ENCODE measurements around the gene PHF2. TPM values are rescaled to one million over a fixed set of nuclear protein-coding genes. Genes with fewer than 3 reads are reported as not detected.

Gene PHF2
- total and polyA plus RNA-seq, 2 of the 4 experiments (the other 2 are of a cell fraction) = 5.9 to 9.5 TPM

DNA sequence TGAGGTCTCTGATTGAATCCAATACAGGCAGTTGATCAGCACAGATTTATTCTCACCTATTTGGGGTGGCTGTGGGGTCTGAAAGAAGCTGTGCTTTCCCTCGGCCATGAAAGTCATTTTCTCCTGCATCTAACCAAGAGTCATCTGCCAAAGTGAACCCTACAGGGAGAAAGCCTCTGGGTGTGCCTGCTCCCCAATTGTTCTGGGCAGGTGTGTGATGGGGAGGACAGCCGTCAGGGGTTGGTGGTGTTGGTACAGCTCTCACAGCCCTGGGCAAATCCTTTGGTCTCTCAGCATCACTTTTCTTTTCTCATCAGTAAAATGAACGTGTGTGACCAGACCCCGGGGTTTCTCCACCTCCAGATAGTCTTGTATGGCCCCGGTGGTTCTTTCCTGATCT, 2.5 kb downstream of the PHF2 start:
- no peak overlapping the region for H2AFZ ChIP-seq (replicated peaks; ENCODE audit: low read length, poor library complexity)
- H3K9me3 ChIP-seq (ENCODE audit: control insufficient read depth, insufficient read depth, low read length) = no peaks in the 10 kb centered on the region
- no peak overlapping the region for H3K9ac ChIP-seq (ENCODE audit: low read depth, low read length)
- no peak overlapping the region for H4K91ac ChIP-seq (ENCODE audit: insufficient read depth, low read depth, low read length)
- ATAC-seq (ENCODE audit: low read depth) (no peak), DNase-seq (no peak)
- H3K56ac ChIP-seq (ENCODE audit: extremely low read depth, insufficient read depth, low read length) = no peak overlapping the region
- no peak overlapping the region for H2BK120ac ChIP-seq (ENCODE audit: low read depth, low read length)
- H3K36me3 ChIP-seq (ENCODE audit: control insufficient read depth, insufficient read depth, low read length) = no peaks in the 10 kb centered on the region
- peak overlapping the region; percentile 19 for H2AK9ac ChIP-seq (replicated peaks; ENCODE audit: low read depth, low read length, poor library complexity)
- CTCF ChIA-PET = no interaction called here
- H3K18ac ChIP-seq (ENCODE audit: low read depth, low read length) = no peak overlapping the region
- H3K4me2 ChIP-seq (ENCODE audit: low read depth, low read length) = no peak overlapping the region
- in situ Hi-C loops (cut with MboI; ENCODE audit: low sequenced_read_pairs) = no loop called here
- H3K4me3 ChIP-seq (ENCODE audit: insufficient read depth, low read depth, low read length) = no peak overlapping the region
- H2AK5ac ChIP-seq (ENCODE audit: low read depth, low read length) = no peak overlapping the region
- H2BK20ac ChIP-seq (ENCODE audit: low read depth, low read length) = no peak overlapping the region
- intact Hi-C loops (cut with micrococcal nuclease) = loop anchor here (5.0 kb wide), 1 partner anchor 88 kb away; no protein-coding TSS in a partner anchor
- H4K5ac ChIP-seq (ENCODE audit: low read depth, low read length) = no peak overlapping the region
- no TSS peak for BruUV-seq (replicated peaks)
- no peak overlapping the region for H3K4ac ChIP-seq (ENCODE audit: low read depth, low read length)
- H3K14ac ChIP-seq (replicated peaks; ENCODE audit: low read depth, low read length) = no peak overlapping the region
- no peak overlapping the region for H2BK15ac ChIP-seq (ENCODE audit: low read depth, low read length)
- no peak overlapping the region for H4K8ac ChIP-seq (ENCODE audit: low read depth in 2 of 2, low read length in 2 of 2)
- H2BK5ac ChIP-seq (ENCODE audit: low read depth, low read length, poor library complexity, severe bottlenecking) = no peak overlapping the region
- peaks cover 46% of the 10 kb centered on the region for H4K20me1 ChIP-seq (ENCODE audit: insufficient read depth, low read length)
- no peak overlapping the region; the same call in 1 of the 2 replicates for H3K23ac ChIP-seq (ENCODE audit: low read depth, low read length)
- no CpG with 5 or more reads among the region's 5 CpGs for WGBS, 2 experiments (ENCODE audit: extremely low coverage in 2 of 2, insufficient read length in 1 of 2)
- H3K79me1 ChIP-seq (ENCODE audit: low read depth in 1 of 2, low read length in 2 of 2) = peaks cover 32 to 71% of the 10 kb centered on the region in 2 experiments
- no peaks in the 10 kb centered on the region for H3K27me3 ChIP-seq (ENCODE audit: control insufficient read depth, insufficient read depth, low read length)
- no peak overlapping the region for H3K27ac ChIP-seq (ENCODE audit: insufficient read depth, low read length)
- H3K9me1 ChIP-seq (ENCODE audit: insufficient read depth, low read length) = peaks cover 13% of the 10 kb centered on the region
- peaks cover 26% of the 10 kb centered on the region for H3K4me1 ChIP-seq (ENCODE audit: control insufficient read depth, insufficient read depth, low read length)
- dilution Hi-C loops (cut with HindIII; ENCODE audit: low sequenced_read_pairs, unreplicated experiment) = no loop called here
- POLR2A ChIA-PET (ENCODE audit: unreplicated experiment) = interaction anchor here (0.7 kb wide), 1 partner anchor 12 kb away, joined by 3 read pairs; no protein-coding TSS in a partner anchor
- TF ChIP-seq RAD21 (IDR thresholded peaks at IDR 0.05; ENCODE audit: low read length) (no peak), RFX5 (IDR thresholded peaks at IDR 0.05; ENCODE audit: low read depth, low read length) (no peak), POLR2A (IDR thresholded peaks at IDR 0.05; ENCODE audit: low read depth, low read length) (no peak), CTCF (conservative IDR thresholded peaks at IDR 0.05; ENCODE audit: low read depth, low read length) (no peak), USF2 (IDR thresholded peaks at IDR 0.05; ENCODE audit: low read depth, low read length) (no peak), CHD1 (IDR thresholded peaks at IDR 0.05; ENCODE audit: low read depth, low read length) (no peak), RCOR1 (IDR thresholded peaks at IDR 0.05; ENCODE audit: insufficient replicate concordance, low read length) (no peak), NFE2L2 (IDR thresholded peaks at IDR 0.05; ENCODE audit: low read depth, low read length) (no peak), SMC3 (IDR thresholded peaks at IDR 0.05; ENCODE audit: low read depth, low read length) (no peak), MAFK (IDR thresholded peaks at IDR 0.05; ENCODE audit: low read depth, low read length) (no peak), FOS (IDR thresholded peaks at IDR 0.05; ENCODE audit: low read depth, low read length) (no peak), CEBPB (IDR thresholded peaks at IDR 0.05; ENCODE audit: low read depth, low read length) (no peak), MAZ (IDR thresholded peaks at IDR 0.05; ENCODE audit: borderline replicate concordance, low read depth, low read length) (no peak), ELK1 (IDR thresholded peaks at IDR 0.05; ENCODE audit: borderline replicate concordance, low read depth, low read length) (no peak)
